Peyer's patch (tissue), 4 donors: ENCODE measurements around the gene VTI1A. TPM values are rescaled to one million over a fixed set of nuclear protein-coding genes. Genes with fewer than 3 reads are reported as not detected.
A peak's percentile ranks its signal among the peaks of the same experiment; 100 is the strongest.
"Not testable (repeated sequence)": the region's sequence is repeated elsewhere in the genome, so short reads cannot be mapped to it uniquely, and the experiment has no call there.

Source experiments
- DNase-seq, 3 donors: peaks; one replicate each; pipeline ENCODE4 v3.0.0-alpha.2; 2017 to 2019
- H3K27ac ChIP-seq, 4 donors: fragments of 200-600 bp; sonication (generic); one replicate each; pipeline ENCODE4 v1.5.1; 2016 to 2019
- H3K27me3 ChIP-seq, 2 donors: fragments of 200-600 bp; sonication (generic); one replicate each; pipeline ENCODE4 v1.5.1; 2019
- H3K36me3 ChIP-seq, 3 donors: fragments of 200-600 bp; sonication (generic); one replicate each; pipeline ENCODE4 v1.5.1; 2016 to 2019
- H3K4me1 ChIP-seq, 4 donors: fragments of 200-600 bp; sonication (generic); one replicate each; pipeline ENCODE4 v1.5.1; 2016 to 2019
- H3K4me3 ChIP-seq, 4 donors: fragments of 200-600 bp; sonication (generic); 1 replicate in 3 of 4; 2 replicates in 1 of 4; pipeline ENCODE4 v1.5.1; 2016 to 2019; ENCODE audit warnings: mild to moderate bottlenecking in 1 of 4
- H3K9me3 ChIP-seq, 4 donors: fragments of 200-600 bp; sonication (generic); one replicate each; pipeline ENCODE4 v1.5.1; 2016 to 2019; ENCODE audit warnings: mild to moderate bottlenecking in 1 of 4
- CTCF ChIP-seq, 6 experiments: fragments of 450-650 bp in 4 of 6; fragments of 200-600 bp in 2 of 6; sonication (generic) in 1 of 6; IDR thresholded peaks; one replicate each; pipeline ENCODE4 v1.5.1; 2017 to 2019; ENCODE audit warnings: antibody characterized with exemption in 6 of 6, mild to moderate bottlenecking in 3 of 6, moderate library complexity in 1 of 6
- POLR2A ChIP-seq, 2 donors: fragments of 450-650 bp; IDR thresholded peaks; one replicate each; pipeline ENCODE4 v1.5.1; 2017; ENCODE audit warnings: antibody characterized with exemption in 2 of 2, mild to moderate bottlenecking in 2 of 2, moderate library complexity in 2 of 2
- total RNA-seq, 4 donors: library from RNA; depleted of rRNA; stranded (reverse); fragments of >200 nt; gene quantifications; one replicate each; pipeline ENCODE4 v1.1.0, GENCODE V29; 2016

Gene VTI1A
- total RNA-seq, 4 donors from 2014 or later = 97.2 to 710 (median 170) TPM

DNA sequence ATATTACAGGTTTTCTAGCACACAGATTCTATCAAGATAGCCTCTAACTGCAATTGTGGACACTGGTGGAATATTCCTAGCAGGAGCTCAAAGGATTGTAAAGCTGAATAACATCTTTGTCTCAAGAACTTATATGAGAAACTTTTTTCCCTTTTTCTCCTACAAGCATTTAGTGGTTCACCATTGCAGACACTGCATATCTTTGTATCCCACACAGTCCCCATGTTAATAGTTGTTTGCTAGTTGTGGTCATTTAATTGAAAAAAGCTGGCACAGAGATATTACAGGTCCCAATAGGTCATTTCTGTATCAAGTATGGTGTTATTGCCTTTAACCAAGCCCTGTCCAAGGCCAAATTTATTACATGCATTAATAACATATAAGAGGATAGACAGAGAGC lies 276.9 kb downstream of the VTI1A start:
- H3K27ac ChIP-seq = no peak overlapping the region
- DNase-seq = no peak
- TF ChIP-seq CTCF (IDR thresholded peaks at IDR 0.05) = no peak
- TF ChIP-seq POLR2A (IDR thresholded peaks at IDR 0.05) = no peak
- peaks cover 0 to 11% (median 0%) of the 10 kb centered on the region in 4 donors for H3K4me1 ChIP-seq
- no peaks in the 10 kb centered on the region for H3K36me3 ChIP-seq
- H3K27me3 ChIP-seq = no peaks in the 10 kb centered on the region
- no peaks in the 10 kb centered on the region for H3K9me3 ChIP-seq
- H3K4me3 ChIP-seq = no peak overlapping the region

DNA sequence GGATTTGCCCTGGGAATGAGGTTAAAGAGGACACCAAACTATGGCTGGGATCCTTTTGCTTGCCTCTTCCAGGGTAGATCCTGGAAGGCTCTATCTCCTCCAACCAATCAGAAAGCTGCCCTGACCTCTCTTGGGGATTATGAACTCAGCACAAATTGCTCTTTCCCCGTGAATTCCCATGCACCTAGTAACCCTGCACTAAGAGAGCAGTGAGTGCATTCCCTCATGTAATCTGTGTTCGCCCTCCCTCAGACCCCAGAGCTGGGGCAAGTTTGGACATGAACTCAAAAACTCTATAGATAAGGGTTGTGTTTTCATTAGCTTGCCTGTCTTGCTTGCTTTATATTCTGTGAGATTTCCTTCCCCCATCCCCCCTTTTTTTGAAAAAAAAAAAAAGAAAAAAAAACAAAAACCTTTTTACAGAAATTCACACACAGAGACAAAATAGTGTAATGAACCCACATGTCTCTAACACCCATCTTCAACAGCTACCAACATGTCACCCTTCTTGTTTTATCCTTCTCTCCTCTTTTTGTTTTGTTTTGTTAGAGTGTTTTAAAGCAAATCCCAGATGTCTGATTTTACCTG lies 277.5 kb downstream of the VTI1A start:
- Histone ChIP-seq H3K9me3 (no peaks in the 10 kb centered on the region), H3K36me3 (no peaks in the 10 kb centered on the region), H3K4me1 (peaks cover 0 to 17% (median 0%) of the 10 kb centered on the region in 4 donors), H3K27ac (no peak overlapping the region), H3K4me3 (no peak overlapping the region), H3K27me3 (no peaks in the 10 kb centered on the region)
- DNase-seq = no peak
- no peak for TF ChIP-seq CTCF (IDR thresholded peaks at IDR 0.05)
- no peak for TF ChIP-seq POLR2A (IDR thresholded peaks at IDR 0.05)

- DNase-seq = no peak
- H3K4me3 ChIP-seq = no peak overlapping the region
- H3K9me3 ChIP-seq = no peaks in the 10 kb centered on the region
- no peaks in the 10 kb centered on the region for H3K27me3 ChIP-seq
- TF ChIP-seq CTCF (IDR thresholded peaks at IDR 0.05) (no peak), POLR2A (IDR thresholded peaks at IDR 0.05) (no peak)
- H3K36me3 ChIP-seq = no peaks in the 10 kb centered on the region
- peak overlapping the region in 1 of 4 donors; percentile 29 for H3K27ac ChIP-seq
- peaks cover 0 to 17% (median 0%) of the 10 kb centered on the region in 4 donors for H3K4me1 ChIP-seq
Measured at GRCh38 chr10:112728118-112728883, 281.3 kb downstream of the VTI1A start.

- no peaks in the 10 kb centered on the region for H3K9me3 ChIP-seq
- no peak for DNase-seq
- TF ChIP-seq CTCF (IDR thresholded peaks at IDR 0.05) = no peak
- no peak for TF ChIP-seq POLR2A (IDR thresholded peaks at IDR 0.05)
- no peaks in the 10 kb centered on the region for H3K27me3 ChIP-seq
- H3K4me3 ChIP-seq = no peak overlapping the region
- no peaks in the 10 kb centered on the region for H3K36me3 ChIP-seq
- peaks cover 0 to 17% (median 0%) of the 10 kb centered on the region in 4 donors for H3K4me1 ChIP-seq
- H3K27ac ChIP-seq = peak overlapping the region in 1 of 4 donors; percentile 29
Measured at GRCh38 chr10:112728997-112729396, 282.0 kb downstream of the VTI1A start.

GRCh38 chr10:112731450-112731849 lies 284.4 kb downstream of the VTI1A start:
- not testable (repeated sequence) for H3K4me3 ChIP-seq, H3K27ac ChIP-seq, DNase-seq, H3K9me3 ChIP-seq, H3K27me3 ChIP-seq, H3K36me3 ChIP-seq
- H3K4me1 ChIP-seq = peaks cover 0 to 17% (median 0%) of the 10 kb centered on the region in 4 donors

DNA sequence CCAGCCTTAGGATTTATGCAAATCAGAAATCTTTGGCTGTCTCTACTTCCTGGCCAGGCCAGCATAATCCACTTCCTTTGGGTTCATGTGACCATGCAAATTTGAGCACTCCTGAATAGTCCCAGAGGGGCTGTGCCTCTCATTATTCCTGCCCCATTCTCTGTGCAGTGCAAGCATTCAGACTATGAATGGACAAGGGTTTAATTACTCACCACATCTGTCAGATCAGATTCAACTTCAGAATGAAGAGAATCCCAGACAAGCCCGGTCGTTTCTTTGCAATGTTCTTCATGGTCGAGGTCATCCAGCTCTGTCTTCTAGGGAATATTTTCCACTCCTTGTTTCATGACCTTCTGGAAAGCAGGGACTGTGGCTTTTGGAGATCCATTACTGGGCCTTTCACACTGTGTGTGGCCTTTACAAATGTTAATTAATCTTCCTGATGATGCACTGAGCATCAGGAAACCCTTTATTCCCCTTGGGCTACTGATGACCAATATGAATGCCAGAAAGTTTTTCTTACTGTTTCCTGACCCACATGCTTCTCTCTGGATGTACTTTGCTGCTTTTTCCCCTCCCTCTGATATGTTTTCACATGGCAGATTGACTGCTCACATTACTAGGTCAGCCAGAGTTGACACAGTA lies 285.4 kb downstream of the VTI1A start:
- TF ChIP-seq POLR2A (IDR thresholded peaks at IDR 0.05) (no peak), CTCF (IDR thresholded peaks at IDR 0.05) (no peak)
- Histone ChIP-seq H3K27me3 (no peaks in the 10 kb centered on the region), H3K9me3 (no peaks in the 10 kb centered on the region), H3K36me3 (no peaks in the 10 kb centered on the region), H3K4me3 (no peak overlapping the region), H3K4me1 (peaks cover 0 to 17% (median 0%) of the 10 kb centered on the region in 4 donors), H3K27ac (no peak overlapping the region)
- DNase-seq = no peak
